HepG2 (cell line): ENCODE data around the gene CBFA2T2. TPM values are rescaled to one million over a fixed set of nuclear protein-coding genes. Genes with fewer than 3 reads are reported as not detected.

Experiments
- CENPT ChIP-seq: sonication (generic); formaldehyde crosslinking; IDR thresholded peaks from 2 replicates; pipeline ENCODE4 v1.8.0; 2022; ENCODE audit warnings: low read depth, mild to moderate bottlenecking, moderate library complexity, missing genetic modification reagents
- FOXM1 ChIP-seq: sonication (generic); formaldehyde crosslinking; IDR thresholded peaks from 2 replicates; pipeline ENCODE4 v1.5.0; 2020; ENCODE audit warnings: missing genetic modification reagents
- HDAC6 ChIP-seq: fragments of 200-600 bp; sonication (generic); IDR thresholded peaks from 2 replicates; pipeline ENCODE4 v1.7.0; 2017; ENCODE audit warnings: mild to moderate bottlenecking, antibody characterized with exemption, low read length, low read depth
- PCBP2 ChIP-seq: fragments of 200-400 bp; formaldehyde crosslinking; optimal IDR thresholded peaks from 2 replicates; pipeline ENCODE3; 2018; ENCODE audit warnings: low read length, low read depth; ENCODE audit not compliant: poor library complexity, severe bottlenecking
- SRSF9 ChIP-seq: fragments of 200-400 bp; formaldehyde crosslinking; IDR thresholded peaks from 2 replicates; pipeline ENCODE4 v1.6.1; 2018; ENCODE audit warnings: borderline replicate concordance, mild to moderate bottlenecking, low read depth, low read length; ENCODE audit not compliant: insufficient read depth, poor library complexity, severe bottlenecking
- ZHX2 ChIP-seq, 2 experiments: sonication (generic) in 1 of 2; formaldehyde crosslinking in 1 of 2; IDR thresholded peaks; 2 replicates each; pipeline versions ENCODE4 v1.6.1 to v1.9.0; 2014 to 2022; ENCODE audit warnings: antibody characterized with exemption in 1 of 2, borderline replicate concordance in 1 of 2, inconsistent platforms in 1 of 2, low read depth in 1 of 2, missing genetic modification reagents in 1 of 2
- ZNF510 ChIP-seq: sonication (generic); formaldehyde crosslinking; IDR thresholded peaks from 2 replicates; pipeline ENCODE4 v1.4.0; 2020; ENCODE audit warnings: low read depth, mild to moderate bottlenecking, missing genetic modification reagents
- ZNF781 ChIP-seq: sonication (generic); formaldehyde crosslinking; IDR thresholded peaks from 2 replicates; pipeline ENCODE4 v1.5.1; 2020; ENCODE audit warnings: borderline replicate concordance, mild to moderate bottlenecking, missing genetic modification reagents; ENCODE audit errors: not compliant biosample characterization
- polyA plus RNA-seq, 8 experiments: library from polyadenylated mRNA; depleted of rRNA in 3 of 8; stranded (reverse) in 7 of 8; unstranded in 1 of 8; fragments of >200 nt; fragmentation: Illumina TruSeq in 4 of 8; extraction: Trizol in 4 of 8; gene quantifications; 2 replicates each; pipeline versions ENCODE4 v1.2.1 to v1.2.3, GENCODE V29; 2011 to 2016; ENCODE audit warnings: low read depth in 4 of 8, missing spikeins in 1 of 8, mixed read lengths in 1 of 8; ENCODE audit not compliant: insufficient read depth in 1 of 8
- total RNA-seq, 5 experiments: library from RNA; depleted of rRNA; stranded (reverse); fragments of >200 nt; fragmentation: Illumina TruSeq; extraction: Trizol; gene quantifications; 2 replicates each; pipeline ENCODE4 v1.2.3, GENCODE V29; 2016; ENCODE audit warnings: low read depth in 1 of 5
- TF ChIP-seq, protein P1 (sequence below): sonication (generic); formaldehyde crosslinking; IDR thresholded peaks from 2 replicates; pipeline ENCODE4 v1.4.0; 2020; ENCODE audit warnings: missing genetic modification reagents
- TF ChIP-seq, protein P2 (sequence below): IDR thresholded peaks from 2 replicates; pipeline ENCODE4 v1.6.1; 2016; ENCODE audit warnings: missing compliant biosample characterization, missing genetic modification reagents, borderline replicate concordance
- TF ChIP-seq, protein P3 (sequence below): sonication (generic); formaldehyde crosslinking; IDR thresholded peaks from 2 replicates; pipeline ENCODE4 v1.8.0; 2022; ENCODE audit warnings: low read depth, missing genetic modification reagents
- TF ChIP-seq, protein P4 (sequence below): sonication (generic); formaldehyde crosslinking; IDR thresholded peaks from 2 replicates; pipeline ENCODE4 v1.4.0; 2020; ENCODE audit warnings: mild to moderate bottlenecking, low read depth, missing genetic modification reagents

Gene CBFA2T2
- total and polyA plus RNA-seq, 2 of the 13 experiments (the other 11 are each of a cell fraction or from before 2014, with no cell fraction given) = 6.3 to 21.2 TPM

GRCh38 chr20:33653218-33653899, 163.5 kb downstream of the CBFA2T2 start (continued):
- TF ChIP-seq ZHX2 (IDR thresholded peaks at IDR 0.05; ENCODE audit: low read depth) = no peak
- no peak for TF ChIP-seq ZHX2 (CRISPR knock-in tag; IDR thresholded peaks at IDR 0.05; ENCODE audit: borderline replicate concordance)
- TF ChIP-seq, protein P1, sequence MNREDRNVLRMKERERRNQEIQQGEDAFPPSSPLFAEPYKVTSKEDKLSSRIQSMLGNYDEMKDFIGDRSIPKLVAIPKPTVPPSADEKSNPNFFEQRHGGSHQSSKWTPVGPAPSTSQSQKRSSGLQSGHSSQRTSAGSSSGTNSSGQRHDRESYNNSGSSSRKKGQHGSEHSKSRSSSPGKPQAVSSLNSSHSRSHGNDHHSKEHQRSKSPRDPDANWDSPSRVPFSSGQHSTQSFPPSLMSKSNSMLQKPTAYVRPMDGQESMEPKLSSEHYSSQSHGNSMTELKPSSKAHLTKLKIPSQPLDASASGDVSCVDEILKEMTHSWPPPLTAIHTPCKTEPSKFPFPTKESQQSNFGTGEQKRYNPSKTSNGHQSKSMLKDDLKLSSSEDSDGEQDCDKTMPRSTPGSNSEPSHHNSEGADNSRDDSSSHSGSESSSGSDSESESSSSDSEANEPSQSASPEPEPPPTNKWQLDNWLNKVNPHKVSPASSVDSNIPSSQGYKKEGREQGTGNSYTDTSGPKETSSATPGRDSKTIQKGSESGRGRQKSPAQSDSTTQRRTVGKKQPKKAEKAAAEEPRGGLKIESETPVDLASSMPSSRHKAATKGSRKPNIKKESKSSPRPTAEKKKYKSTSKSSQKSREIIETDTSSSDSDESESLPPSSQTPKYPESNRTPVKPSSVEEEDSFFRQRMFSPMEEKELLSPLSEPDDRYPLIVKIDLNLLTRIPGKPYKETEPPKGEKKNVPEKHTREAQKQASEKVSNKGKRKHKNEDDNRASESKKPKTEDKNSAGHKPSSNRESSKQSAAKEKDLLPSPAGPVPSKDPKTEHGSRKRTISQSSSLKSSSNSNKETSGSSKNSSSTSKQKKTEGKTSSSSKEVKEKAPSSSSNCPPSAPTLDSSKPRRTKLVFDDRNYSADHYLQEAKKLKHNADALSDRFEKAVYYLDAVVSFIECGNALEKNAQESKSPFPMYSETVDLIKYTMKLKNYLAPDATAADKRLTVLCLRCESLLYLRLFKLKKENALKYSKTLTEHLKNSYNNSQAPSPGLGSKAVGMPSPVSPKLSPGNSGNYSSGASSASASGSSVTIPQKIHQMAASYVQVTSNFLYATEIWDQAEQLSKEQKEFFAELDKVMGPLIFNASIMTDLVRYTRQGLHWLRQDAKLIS (CRISPR knock-in tag) = peak; percentile 75; the same call in 1 of the 2 replicates
- TF ChIP-seq, protein P2, sequence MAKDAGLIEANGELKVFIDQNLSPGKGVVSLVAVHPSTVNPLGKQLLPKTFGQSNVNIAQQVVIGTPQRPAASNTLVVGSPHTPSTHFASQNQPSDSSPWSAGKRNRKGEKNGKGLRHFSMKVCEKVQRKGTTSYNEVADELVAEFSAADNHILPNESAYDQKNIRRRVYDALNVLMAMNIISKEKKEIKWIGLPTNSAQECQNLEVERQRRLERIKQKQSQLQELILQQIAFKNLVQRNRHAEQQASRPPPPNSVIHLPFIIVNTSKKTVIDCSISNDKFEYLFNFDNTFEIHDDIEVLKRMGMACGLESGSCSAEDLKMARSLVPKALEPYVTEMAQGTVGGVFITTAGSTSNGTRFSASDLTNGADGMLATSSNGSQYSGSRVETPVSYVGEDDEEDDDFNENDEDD (CRISPR knock-in tag) = peak; percentile 22; the same call in 1 of the 2 replicates
- TF ChIP-seq FOXM1 (CRISPR knock-in tag) = no peak
- no peak for TF ChIP-seq HDAC6
- TF ChIP-seq, protein P3, sequence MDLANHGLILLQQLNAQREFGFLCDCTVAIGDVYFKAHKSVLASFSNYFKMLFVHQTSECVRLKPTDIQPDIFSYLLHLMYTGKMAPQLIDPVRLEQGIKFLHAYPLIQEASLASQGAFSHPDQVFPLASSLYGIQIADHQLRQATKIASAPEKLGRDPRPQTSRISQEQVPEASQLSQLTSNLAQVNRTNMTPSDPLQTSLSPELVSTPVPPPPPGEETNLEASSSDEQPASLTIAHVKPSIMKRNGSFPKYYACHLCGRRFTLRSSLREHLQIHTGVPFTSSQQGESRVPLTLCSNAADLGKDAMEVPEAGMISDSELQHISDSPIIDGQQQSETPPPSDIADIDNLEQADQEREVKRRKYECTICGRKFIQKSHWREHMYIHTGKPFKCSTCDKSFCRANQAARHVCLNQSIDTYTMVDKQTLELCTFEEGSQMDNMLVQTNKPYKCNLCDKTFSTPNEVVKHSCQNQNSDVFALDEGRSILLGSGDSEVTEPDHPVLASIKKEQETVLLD (CRISPR knock-in tag) = no peak; the same call in 1 of the 2 replicates
- no peak for TF ChIP-seq CENPT (CRISPR knock-in tag)
- TF ChIP-seq PCBP2 = no peak
- TF ChIP-seq ZNF781 (CRISPR knock-in tag) = no peak
- TF ChIP-seq ZNF510 (CRISPR knock-in tag) = peak; percentile 28; the same call in 1 of the 2 replicates
- TF ChIP-seq SRSF9 = no peak
- TF ChIP-seq, protein P4, sequence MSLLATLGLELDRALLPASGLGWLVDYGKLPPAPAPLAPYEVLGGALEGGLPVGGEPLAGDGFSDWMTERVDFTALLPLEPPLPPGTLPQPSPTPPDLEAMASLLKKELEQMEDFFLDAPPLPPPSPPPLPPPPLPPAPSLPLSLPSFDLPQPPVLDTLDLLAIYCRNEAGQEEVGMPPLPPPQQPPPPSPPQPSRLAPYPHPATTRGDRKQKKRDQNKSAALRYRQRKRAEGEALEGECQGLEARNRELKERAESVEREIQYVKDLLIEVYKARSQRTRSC (CRISPR knock-in tag) = no peak
